Activated T-helper 17 cell treated with anti-CD3 and anti-CD28 coated beads, Interleukin-2, amount 50 U/mL, for 72 hours (primary cell): ENCODE results near the gene DCAF11. TPM values are rescaled to one million over a fixed set of nuclear protein-coding genes. Genes with fewer than 3 reads are reported as not detected.
A peak's percentile ranks its signal among the peaks of the same experiment; 100 is the strongest.

Experiments used
- ATAC-seq: fragments of 150-1000 bp; cut with Tn5 transposase; replicated peaks from 2 replicates; pipeline ENCODE4 v1.10.0; 2021; ENCODE audit warnings: mild to moderate bottlenecking, moderate library complexity
- H3K27ac Mint-ChIP-seq: one replicate; pipeline ENCODE4 v1.8.0; 2022; ENCODE audit warnings: mixed read lengths
- H3K27me3 Mint-ChIP-seq: one replicate; pipeline ENCODE4 v1.8.0; 2022; ENCODE audit warnings: mixed read lengths
- H3K36me3 Mint-ChIP-seq: one replicate; pipeline ENCODE4 v1.8.0; 2022; ENCODE audit warnings: low read depth, mild to moderate bottlenecking, mixed read lengths
- H3K4me1 Mint-ChIP-seq: one replicate; pipeline ENCODE4 v1.8.0; 2022; ENCODE audit warnings: mixed read lengths
- H3K4me3 Mint-ChIP-seq: one replicate; pipeline ENCODE4 v1.8.0; 2022; ENCODE audit warnings: mild to moderate bottlenecking, mixed read lengths
- H3K9me3 Mint-ChIP-seq: one replicate; pipeline ENCODE4 v1.8.0; 2022; ENCODE audit warnings: mixed read lengths
- total RNA-seq, 2 donors: library from RNA; stranded (reverse); gene quantifications; one replicate each; pipeline ENCODE4 v1.2.3, GENCODE V29; 2022

The DCAF11 gene
- total RNA-seq, 2 donors from 2014 or later = 72.4 to 94.8 TPM

GRCh38 chr14:24113801-24114531 is 611 bp upstream of the DCAF11 start:
- Mint-ChIP-seq H3K4me3 (peak overlapping the region; percentile 100), H3K9me3 (no peaks in the 10 kb centered on the region), H3K27ac (peak overlapping the region; percentile 98), H3K4me1 (peaks cover 24% of the 10 kb centered on the region), H3K36me3 (peaks cover 46% of the 10 kb centered on the region), H3K27me3 (no peaks in the 10 kb centered on the region)
- ATAC-seq = peak; percentile 53

GRCh38 chr14:24115422-24116127 is 998 bp downstream of the DCAF11 start:
- Mint-ChIP-seq H3K27me3 (no peaks in the 10 kb centered on the region), H3K27ac (peak overlapping the region; percentile 98), H3K9me3 (no peaks in the 10 kb centered on the region), H3K4me3 (peak overlapping the region; percentile 100), H3K4me1 (peaks cover 24% of the 10 kb centered on the region), H3K36me3 (peaks cover 62% of the 10 kb centered on the region)
- no peak for ATAC-seq

GRCh38 chr14:24116128-24116814 is 1.7 kb downstream of the DCAF11 start:
- H3K4me1 Mint-ChIP-seq = peaks cover 24% of the 10 kb centered on the region
- H3K4me3 Mint-ChIP-seq = peak overlapping the region; percentile 100
- H3K27me3 Mint-ChIP-seq = no peaks in the 10 kb centered on the region
- no peaks in the 10 kb centered on the region for H3K9me3 Mint-ChIP-seq
- no peak for ATAC-seq
- peaks cover 69% of the 10 kb centered on the region for H3K36me3 Mint-ChIP-seq
- H3K27ac Mint-ChIP-seq = peak overlapping the region; percentile 98

GRCh38 chr14:24117179-24117578 is 2.6 kb downstream of the DCAF11 start:
- Mint-ChIP-seq H3K9me3 (no peaks in the 10 kb centered on the region), H3K4me1 (peaks cover 24% of the 10 kb centered on the region), H3K36me3 (peaks cover 78% of the 10 kb centered on the region), H3K27me3 (no peaks in the 10 kb centered on the region), H3K4me3 (no peak overlapping the region), H3K27ac (peak overlapping the region; percentile 98)
- ATAC-seq = no peak

- Mint-ChIP-seq H3K4me1 (peaks cover 24% of the 10 kb centered on the region), H3K27ac (peak overlapping the region; percentile 64)
Observed at GRCh38 chr14:24119691-24120090, 5.1 kb downstream of the DCAF11 start.

GRCh38 chr14:24121210-24121609 is 6.6 kb downstream of the DCAF11 start:
- Mint-ChIP-seq H3K27me3 (no peaks in the 10 kb centered on the region), H3K27ac (no peak overlapping the region), H3K4me1 (peaks cover 13% of the 10 kb centered on the region), H3K9me3 (no peaks in the 10 kb centered on the region), H3K4me3 (no peak overlapping the region), H3K36me3 (peaks cover 82% of the 10 kb centered on the region)
- ATAC-seq = no peak

More at GRCh38 chr14:24119691-24120090, 5.1 kb downstream of the DCAF11 start:
- H3K4me3 Mint-ChIP-seq = no peak overlapping the region
- no peaks in the 10 kb centered on the region for H3K9me3 Mint-ChIP-seq
- ATAC-seq = no peak
- no peaks in the 10 kb centered on the region for H3K27me3 Mint-ChIP-seq
- peaks cover 97% of the 10 kb centered on the region for H3K36me3 Mint-ChIP-seq

GRCh38 chr14:24122416-24122815 is 7.8 kb downstream of the DCAF11 start:
- Mint-ChIP-seq H3K36me3 (peaks cover 70% of the 10 kb centered on the region), H3K9me3 (no peaks in the 10 kb centered on the region), H3K27ac (no peak overlapping the region), H3K4me3 (no peak overlapping the region), H3K27me3 (no peaks in the 10 kb centered on the region), H3K4me1 (peaks cover 6% of the 10 kb centered on the region)
- no peak for ATAC-seq

GRCh38 chr14:24122898-24123297 is 8.3 kb downstream of the DCAF11 start:
- Mint-ChIP-seq H3K36me3 (peaks cover 65% of the 10 kb centered on the region), H3K9me3 (no peaks in the 10 kb centered on the region), H3K4me1 (peaks cover 6% of the 10 kb centered on the region), H3K27ac (peak overlapping the region; percentile 58), H3K4me3 (no peak overlapping the region), H3K27me3 (no peaks in the 10 kb centered on the region)
- no peak for ATAC-seq

GRCh38 chr14:24123424-24124417 is 9.1 kb downstream of the DCAF11 start:
- H3K27ac Mint-ChIP-seq = peak overlapping the region; percentile 58
- peaks cover under 1% of the 10 kb centered on the region for H3K4me1 Mint-ChIP-seq
- ATAC-seq = no peak
- H3K4me3 Mint-ChIP-seq = no peak overlapping the region
- no peaks in the 10 kb centered on the region for H3K27me3 Mint-ChIP-seq
- peaks cover 57% of the 10 kb centered on the region for H3K36me3 Mint-ChIP-seq
- H3K9me3 Mint-ChIP-seq = no peaks in the 10 kb centered on the region

GRCh38 chr14:24126939-24127338 is 12.4 kb downstream of the DCAF11 start:
- H3K36me3 Mint-ChIP-seq = peaks cover 25% of the 10 kb centered on the region
- no peak overlapping the region for H3K4me3 Mint-ChIP-seq
- H3K9me3 Mint-ChIP-seq = no peaks in the 10 kb centered on the region
- H3K4me1 Mint-ChIP-seq = peaks cover 3% of the 10 kb centered on the region
- H3K27me3 Mint-ChIP-seq = no peaks in the 10 kb centered on the region
- ATAC-seq = no peak
- no peak overlapping the region for H3K27ac Mint-ChIP-seq

GRCh38 chr14:24127673-24128072 is 13.1 kb downstream of the DCAF11 start:
- peaks cover 17% of the 10 kb centered on the region for H3K36me3 Mint-ChIP-seq
- no peak overlapping the region for H3K4me3 Mint-ChIP-seq
- no peaks in the 10 kb centered on the region for H3K9me3 Mint-ChIP-seq
- ATAC-seq = no peak
- no peak overlapping the region for H3K27ac Mint-ChIP-seq
- no peaks in the 10 kb centered on the region for H3K27me3 Mint-ChIP-seq
- H3K4me1 Mint-ChIP-seq = peaks cover 7% of the 10 kb centered on the region

GRCh38 chr14:24129410-24129998 is 14.9 kb downstream of the DCAF11 start:
- Mint-ChIP-seq H3K36me3 (no peaks in the 10 kb centered on the region), H3K27ac (no peak overlapping the region), H3K9me3 (no peaks in the 10 kb centered on the region), H3K4me1 (peaks cover 13% of the 10 kb centered on the region), H3K27me3 (no peaks in the 10 kb centered on the region), H3K4me3 (no peak overlapping the region)
- ATAC-seq = no peak

- Mint-ChIP-seq H3K4me1 (peaks cover 17% of the 10 kb centered on the region), H3K4me3 (no peak within 1 kb of the TSS), H3K27me3 (no peaks in the 10 kb centered on the region), H3K27ac (peak within 1 kb of the TSS; percentile 50), H3K9me3 (no peaks in the 10 kb centered on the region), H3K36me3 (no peaks in the 10 kb centered on the region)
- ATAC-seq = no peak
Observed at GRCh38 chr14:24130380-24130716, 15.8 kb downstream of the DCAF11 start, which contains the start of gene FITM1. Gene FITM1, plus strand, starts transcription at chr14:24130659. Its CDS starts 905 bp downstream, at chr14:24131564.
